ENCODE results near the gene RBM23.
"Not testable (repeated sequence)": the region's sequence is repeated elsewhere in the genome, so short reads cannot be mapped to it uniquely, and the experiment has no call there.

The RBM23 gene

GRCh38 chr14:22918804-22919600 is at the start of gene RBM23:
RBM23 (minus strand) TSS chr14:22919149.
- TF ChIP-seq, protein P1, sequence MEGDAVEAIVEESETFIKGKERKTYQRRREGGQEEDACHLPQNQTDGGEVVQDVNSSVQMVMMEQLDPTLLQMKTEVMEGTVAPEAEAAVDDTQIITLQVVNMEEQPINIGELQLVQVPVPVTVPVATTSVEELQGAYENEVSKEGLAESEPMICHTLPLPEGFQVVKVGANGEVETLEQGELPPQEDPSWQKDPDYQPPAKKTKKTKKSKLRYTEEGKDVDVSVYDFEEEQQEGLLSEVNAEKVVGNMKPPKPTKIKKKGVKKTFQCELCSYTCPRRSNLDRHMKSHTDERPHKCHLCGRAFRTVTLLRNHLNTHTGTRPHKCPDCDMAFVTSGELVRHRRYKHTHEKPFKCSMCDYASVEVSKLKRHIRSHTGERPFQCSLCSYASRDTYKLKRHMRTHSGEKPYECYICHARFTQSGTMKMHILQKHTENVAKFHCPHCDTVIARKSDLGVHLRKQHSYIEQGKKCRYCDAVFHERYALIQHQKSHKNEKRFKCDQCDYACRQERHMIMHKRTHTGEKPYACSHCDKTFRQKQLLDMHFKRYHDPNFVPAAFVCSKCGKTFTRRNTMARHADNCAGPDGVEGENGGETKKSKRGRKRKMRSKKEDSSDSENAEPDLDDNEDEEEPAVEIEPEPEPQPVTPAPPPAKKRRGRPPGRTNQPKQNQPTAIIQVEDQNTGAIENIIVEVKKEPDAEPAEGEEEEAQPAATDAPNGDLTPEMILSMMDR (IDR thresholded peaks at IDR 0.05; ENCODE audit: insufficient read depth, missing control alignments) = no peak
- DNase-seq (ENCODE audit: insufficient read length, low spot score) = peak; percentile 82
- FAIRE-seq = no peak

- TF ChIP-seq, protein P1 (IDR thresholded peaks at IDR 0.05; ENCODE audit: insufficient read depth, missing control alignments) = no peak
- FAIRE-seq (no peak), DNase-seq (ENCODE audit: insufficient read length, low spot score) (no peak)
These were observed 47.9 kb upstream of the RBM23 start for GRCh38 chr14:22966783-22967269.

GRCh38 chr14:22965916-22966782 is 47.2 kb upstream of the RBM23 start:
- FAIRE-seq = not testable (repeated sequence)

GRCh38 chr14:22962061-22962676 is 43.2 kb upstream of the RBM23 start:
- TF ChIP-seq, protein P1 (IDR thresholded peaks at IDR 0.05; ENCODE audit: insufficient read depth, missing control alignments) = no peak
- FAIRE-seq (no peak), DNase-seq (ENCODE audit: insufficient read length, low spot score) (no peak)

More at GRCh38 chr14:22965916-22966782, 47.2 kb upstream of the RBM23 start:
- not testable (repeated sequence) for DNase-seq (ENCODE audit: insufficient read length, low spot score)

DNA sequence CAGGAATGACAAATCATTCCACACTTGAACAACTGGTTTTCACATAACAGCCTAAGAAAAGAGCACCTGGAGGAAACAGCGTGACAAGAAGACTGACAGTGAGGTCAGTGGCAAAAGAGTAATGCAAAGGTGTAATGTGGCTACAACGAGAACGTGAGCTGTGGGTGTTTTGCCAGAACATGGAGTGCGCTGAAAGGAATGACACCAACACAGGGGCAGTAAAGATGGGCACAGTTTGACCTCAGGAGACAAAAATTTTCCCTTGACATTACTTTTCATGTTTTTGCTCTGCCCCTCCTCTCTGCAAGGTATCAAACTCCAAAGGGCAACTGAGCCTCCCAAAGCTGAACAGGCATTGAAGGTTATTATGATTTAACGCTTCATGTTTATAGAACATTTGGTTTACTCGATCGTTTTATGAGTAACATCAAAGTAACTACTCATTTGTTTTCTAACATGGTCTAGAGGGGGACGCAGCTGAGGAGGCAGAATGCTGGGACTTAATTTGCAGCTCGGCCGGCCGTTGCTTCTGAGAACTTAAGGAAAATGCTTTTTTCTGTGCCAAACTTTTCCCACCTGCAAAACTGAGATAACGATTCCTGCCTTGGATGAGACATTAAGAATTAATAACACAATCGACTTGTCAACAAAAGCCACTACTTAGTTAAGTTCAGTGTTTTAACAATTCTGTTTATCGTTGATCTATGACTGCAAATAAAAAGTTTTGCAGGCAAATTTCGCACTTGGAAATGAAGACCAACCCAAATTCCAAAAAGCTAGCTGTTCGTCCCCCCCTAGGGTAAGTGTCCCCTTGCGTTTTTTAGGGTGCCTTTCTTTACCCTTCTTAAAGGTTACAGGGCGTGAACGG is 37.0 kb upstream of the RBM23 start:
- TF ChIP-seq, protein P1 (IDR thresholded peaks at IDR 0.05; ENCODE audit: insufficient read depth, missing control alignments) = no peak
- FAIRE-seq (no peak), DNase-seq (ENCODE audit: insufficient read length, low spot score) (no peak)

DNA sequence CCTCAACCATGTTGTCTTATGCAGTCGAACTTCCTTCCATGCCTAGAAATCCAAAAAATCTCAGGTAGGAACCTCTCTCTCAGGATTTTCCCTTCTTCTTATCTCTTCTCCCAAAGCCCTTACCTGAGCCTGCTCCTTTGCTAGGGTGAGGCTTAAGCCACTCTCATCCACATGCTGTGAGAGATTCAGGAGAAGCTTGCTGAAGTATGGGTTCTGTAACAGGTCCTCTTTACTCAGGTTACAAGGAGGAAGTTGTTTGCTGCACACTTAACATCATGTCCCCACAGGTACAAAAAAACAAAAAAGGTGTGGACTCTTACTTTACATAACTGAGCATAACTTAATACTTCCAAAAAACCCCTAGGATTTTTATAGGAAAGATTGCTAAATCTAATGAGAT is 33.5 kb upstream of the RBM23 start:
- DNase-seq (ENCODE audit: insufficient read length, low spot score) = no peak
- FAIRE-seq = no peak
- TF ChIP-seq, protein P1 (IDR thresholded peaks at IDR 0.05; ENCODE audit: insufficient read depth, missing control alignments) = no peak

DNA sequence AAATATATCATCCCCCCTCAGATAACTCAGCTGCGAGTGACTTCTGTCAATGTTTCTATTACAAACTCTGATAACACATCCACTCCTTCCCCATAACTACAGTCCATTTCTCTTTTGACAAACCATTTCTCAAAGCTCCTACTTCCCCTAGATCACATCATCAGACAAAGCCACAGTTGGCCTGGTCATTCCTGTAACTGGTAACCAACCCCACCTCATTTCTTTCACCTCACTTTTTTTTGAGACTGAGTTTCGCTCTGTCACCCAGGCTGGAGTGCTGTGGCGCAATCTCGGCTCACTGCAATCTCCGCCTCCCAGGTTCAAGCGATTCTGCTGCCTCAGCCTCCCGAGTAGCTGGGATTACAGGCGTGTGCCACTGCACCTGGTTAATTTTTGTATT is 32.8 kb upstream of the RBM23 start:
- FAIRE-seq; DNase-seq (ENCODE audit: insufficient read length, low spot score): not testable (repeated sequence)
